CD4-positive, alpha-beta T cell treated with Interleukin-21 for 1 hour (primary cell): ENCODE data around the gene FAM219A.

Source experiments
- DNase-seq: peaks from one replicate; pipeline ENCODE4 v3.0.0-alpha.2; 2020

The FAM219A gene

GRCh38 chr9:34458013-34458958 is at the start of gene FAM219A, which contains the start of gene DNAI1:
Gene FAM219A, minus strand, starts transcription at chr9:34458570. Its CDS starts 307 bp downstream, at chr9:34458263.
Gene DNAI1, plus strand, starts transcription at chr9:34458805. Its CDS starts 201 bp downstream, at chr9:34459006.
- DNase-seq, result peak; percentile 99

GRCh38 chr9:34507966-34508365 is 49.6 kb upstream of the FAM219A start:
- no peak for DNase-seq

- DNase-seq, result no peak
Observed at GRCh38 chr9:34507556-34507955, 49.2 kb upstream of the FAM219A start.

- DNase-seq, result no peak
Observed at GRCh38 chr9:34506623-34507022, 48.3 kb upstream of the FAM219A start.

- no peak for DNase-seq
Observed at GRCh38 chr9:34505370-34506120, 47.2 kb upstream of the FAM219A start.

GRCh38 chr9:34503406-34503805 is 45.0 kb upstream of the FAM219A start:
- DNase-seq, result no peak

GRCh38 chr9:34502891-34503290 is 44.5 kb upstream of the FAM219A start:
- DNase-seq, result no peak

- DNase-seq, result no peak
Observed at GRCh38 chr9:34502471-34502870, 44.1 kb upstream of the FAM219A start.

- DNase-seq, result no peak
Observed at GRCh38 chr9:34501889-34502425, 43.6 kb upstream of the FAM219A start.

- DNase-seq, result no peak
Observed at GRCh38 chr9:34501372-34501771, 43.0 kb upstream of the FAM219A start.

- DNase-seq, result peak; percentile 70
Observed at GRCh38 chr9:34500623-34501267, 42.4 kb upstream of the FAM219A start.

- DNase-seq, result no peak
Observed at GRCh38 chr9:34499076-34499475, 40.7 kb upstream of the FAM219A start.

GRCh38 chr9:34498553-34498952 is 40.2 kb upstream of the FAM219A start:
- DNase-seq, result no peak

GRCh38 chr9:34496149-34496712 is 37.9 kb upstream of the FAM219A start:
- DNase-seq, result no peak

GRCh38 chr9:34493972-34494535 is 35.7 kb upstream of the FAM219A start:
- peak; percentile 7 for DNase-seq

GRCh38 chr9:34492051-34492450 is 33.7 kb upstream of the FAM219A start:
- no peak for DNase-seq

GRCh38 chr9:34491596-34491995 is 33.2 kb upstream of the FAM219A start:
- DNase-seq, result no peak

GRCh38 chr9:34490760-34491159 is 32.4 kb upstream of the FAM219A start:
- no peak for DNase-seq

GRCh38 chr9:34490360-34490759 is 32.0 kb upstream of the FAM219A start:
- DNase-seq, result no peak

GRCh38 chr9:34486572-34486971 is 28.2 kb upstream of the FAM219A start:
- no peak for DNase-seq

- DNase-seq, result no peak
Observed at GRCh38 chr9:34485822-34486221, 27.5 kb upstream of the FAM219A start.

GRCh38 chr9:34484678-34485077 is 26.3 kb upstream of the FAM219A start:
- DNase-seq, result no peak
